ENCODE results near the gene SPAG9. TPM values are rescaled to one million over a fixed set of nuclear protein-coding genes. Genes with fewer than 3 reads are reported as not detected.

Gene SPAG9
- total and polyA plus RNA-seq, 2 donors (not counting 1 experiment from before 2014, with no cell fraction given), result 8.6 to 64.1 TPM

DNA sequence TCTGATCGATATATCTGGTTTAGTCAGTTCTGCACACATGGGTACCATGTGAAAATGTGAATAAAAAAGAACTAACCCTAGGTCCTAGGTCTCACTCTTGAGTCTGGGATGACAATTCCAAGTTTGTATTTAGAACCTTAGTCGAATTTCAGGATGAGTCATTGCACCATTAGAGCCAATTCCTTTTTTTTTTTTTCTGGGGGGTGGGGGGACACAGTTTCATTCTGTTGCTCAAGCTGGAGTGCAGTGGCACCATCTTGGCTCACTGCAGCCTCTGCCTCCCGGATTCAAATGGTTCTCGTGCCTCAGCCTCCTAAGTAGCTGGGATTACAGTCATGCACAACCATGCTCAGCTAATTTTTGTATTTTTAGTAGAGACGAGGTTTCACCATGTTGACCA, 41.6 kb downstream of the SPAG9 start:
- no peaks in the 10 kb centered on the region for H3K9me3 ChIP-seq (ENCODE audit: control extremely low read depth in 1 of 3, control insufficient read depth in 2 of 3, insufficient read depth in 1 of 3, low read length in 2 of 3)
- Mint-ChIP-seq H3K4me3 (no peak overlapping the region), H3K9me3 (ENCODE audit: insufficient read depth) (no peaks in the 10 kb centered on the region), H3K27me3 (no peaks in the 10 kb centered on the region), H3K27ac (no peak overlapping the region), H3K4me1 (peaks cover 10% of the 10 kb centered on the region)
- no peak overlapping the region for H3K4me3 ChIP-seq (ENCODE audit: control extremely low read depth in 1 of 5, extremely low read depth in 1 of 5, insufficient read depth in 1 of 5, low read depth in 2 of 5, low read length in 4 of 5)
- no peaks in the 10 kb centered on the region for H4K20me1 ChIP-seq (ENCODE audit: control insufficient read depth, insufficient read depth, low read length, poor library complexity, severe bottlenecking)
- no peaks in the 10 kb centered on the region for H3K27me3 ChIP-seq (replicated peaks in 1 of 4; ENCODE audit: control extremely low read depth in 1 of 4, control insufficient read depth in 3 of 4, insufficient read depth in 4 of 4, low read length in 3 of 4)
- intact Hi-C loops (cut with micrococcal nuclease), result no loop called here
- WGBS (ENCODE audit: insufficient coverage), result 100% methylated on average over 4 of the region's 5 CpGs
- H3K4me1 ChIP-seq (ENCODE audit: control insufficient read depth in 2 of 2, insufficient read depth in 2 of 2, low read length in 2 of 2), result no peaks in the 10 kb centered on the region
- H3K27ac ChIP-seq (ENCODE audit: low read length in 2 of 2), result no peak overlapping the region
- no peak overlapping the region for H3K9ac ChIP-seq (ENCODE audit: low read length)
- no peak for TF ChIP-seq EZH2 (IDR thresholded peaks at IDR 0.05; ENCODE audit: borderline replicate concordance, insufficient read depth, low read depth, low read length, poor library complexity, severe bottlenecking)
- TF ChIP-seq, protein P1, sequence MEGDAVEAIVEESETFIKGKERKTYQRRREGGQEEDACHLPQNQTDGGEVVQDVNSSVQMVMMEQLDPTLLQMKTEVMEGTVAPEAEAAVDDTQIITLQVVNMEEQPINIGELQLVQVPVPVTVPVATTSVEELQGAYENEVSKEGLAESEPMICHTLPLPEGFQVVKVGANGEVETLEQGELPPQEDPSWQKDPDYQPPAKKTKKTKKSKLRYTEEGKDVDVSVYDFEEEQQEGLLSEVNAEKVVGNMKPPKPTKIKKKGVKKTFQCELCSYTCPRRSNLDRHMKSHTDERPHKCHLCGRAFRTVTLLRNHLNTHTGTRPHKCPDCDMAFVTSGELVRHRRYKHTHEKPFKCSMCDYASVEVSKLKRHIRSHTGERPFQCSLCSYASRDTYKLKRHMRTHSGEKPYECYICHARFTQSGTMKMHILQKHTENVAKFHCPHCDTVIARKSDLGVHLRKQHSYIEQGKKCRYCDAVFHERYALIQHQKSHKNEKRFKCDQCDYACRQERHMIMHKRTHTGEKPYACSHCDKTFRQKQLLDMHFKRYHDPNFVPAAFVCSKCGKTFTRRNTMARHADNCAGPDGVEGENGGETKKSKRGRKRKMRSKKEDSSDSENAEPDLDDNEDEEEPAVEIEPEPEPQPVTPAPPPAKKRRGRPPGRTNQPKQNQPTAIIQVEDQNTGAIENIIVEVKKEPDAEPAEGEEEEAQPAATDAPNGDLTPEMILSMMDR (IDR thresholded peaks at IDR 0.05), result no peak
- no peak overlapping the region for H3K4me2 ChIP-seq (replicated peaks; ENCODE audit: low read depth, low read length, poor library complexity, severe bottlenecking)
- POLR2A ChIA-PET, result no interaction called here
- ATAC-seq (ENCODE audit: low read depth) (no peak), DNase-seq (no peak)
- peaks cover 0 to 19% of the 10 kb centered on the region in 2 experiments for H3K36me3 ChIP-seq (replicated peaks in 1 of 2; ENCODE audit: control extremely low read depth in 1 of 2, control insufficient read depth in 1 of 2, extremely low read depth in 1 of 2, insufficient read depth in 2 of 2, low read length in 1 of 2)
- CTCF ChIA-PET, result no interaction called here
- H2AFZ ChIP-seq (ENCODE audit: insufficient read depth, low read depth, low read length, poor library complexity, severe bottlenecking), result no peak overlapping the region
- peaks cover 30% of the 10 kb centered on the region for H3K79me2 ChIP-seq (ENCODE audit: control insufficient read depth, insufficient read depth, low read length)

DNA sequence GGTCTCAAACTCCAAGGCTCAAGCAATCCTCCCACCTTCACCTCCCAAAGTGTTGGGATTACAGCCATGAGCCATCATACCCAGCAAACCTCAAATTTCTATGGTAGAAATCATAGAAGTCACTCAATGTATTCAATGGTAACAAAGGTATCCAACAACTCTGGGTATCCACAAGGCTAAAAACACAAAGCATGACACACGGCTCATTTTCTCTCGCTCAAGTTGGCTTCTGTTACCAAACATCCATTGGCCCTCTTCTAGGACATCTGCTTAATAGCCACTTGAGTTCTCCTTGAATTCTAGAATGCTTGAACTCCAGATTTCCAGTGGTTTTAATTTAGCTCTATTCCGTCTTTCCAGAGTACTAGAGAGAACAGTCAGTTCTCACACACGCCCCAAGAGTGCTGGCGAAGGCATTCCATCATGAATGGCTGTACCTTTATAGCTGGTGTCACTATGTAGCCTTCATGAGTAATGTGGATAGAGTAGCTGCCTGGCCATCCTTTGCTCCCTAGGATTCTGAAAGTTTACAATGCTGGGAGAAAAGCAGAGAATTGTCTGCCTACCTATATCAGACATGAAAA, 42.6 kb downstream of the SPAG9 start:
- ATAC-seq (ENCODE audit: low read depth) (no peak), DNase-seq (no peak)
- WGBS (ENCODE audit: insufficient coverage), result 100% methylated on average over 5 of the region's 5 CpGs
- Mint-ChIP-seq H3K27ac (no peak overlapping the region), H3K9me3 (ENCODE audit: insufficient read depth) (no peaks in the 10 kb centered on the region), H3K4me3 (no peak overlapping the region), H3K4me1 (peaks cover 7% of the 10 kb centered on the region), H3K27me3 (no peaks in the 10 kb centered on the region)
- intact Hi-C loops (cut with micrococcal nuclease), result no loop called here
- POLR2A ChIA-PET, result no interaction called here
- TF ChIP-seq, protein P1 (IDR thresholded peaks at IDR 0.05), result no peak
- TF ChIP-seq EZH2 (IDR thresholded peaks at IDR 0.05; ENCODE audit: borderline replicate concordance, insufficient read depth, low read depth, low read length, poor library complexity, severe bottlenecking), result no peak
- no peaks in the 10 kb centered on the region for H4K20me1 ChIP-seq (ENCODE audit: control insufficient read depth, insufficient read depth, low read length, poor library complexity, severe bottlenecking)
- H3K4me2 ChIP-seq (replicated peaks; ENCODE audit: low read depth, low read length, poor library complexity, severe bottlenecking), result no peak overlapping the region
- H3K27ac ChIP-seq (ENCODE audit: low read length in 2 of 2), result no peak overlapping the region
- H2AFZ ChIP-seq (ENCODE audit: insufficient read depth, low read depth, low read length, poor library complexity, severe bottlenecking), result no peak overlapping the region
- no peak overlapping the region for H3K4me3 ChIP-seq (ENCODE audit: control extremely low read depth in 1 of 5, extremely low read depth in 1 of 5, insufficient read depth in 1 of 5, low read depth in 2 of 5, low read length in 4 of 5)
- peaks cover 24% of the 10 kb centered on the region for H3K79me2 ChIP-seq (ENCODE audit: control insufficient read depth, insufficient read depth, low read length)
- no peaks in the 10 kb centered on the region for H3K4me1 ChIP-seq (ENCODE audit: control insufficient read depth in 2 of 2, insufficient read depth in 2 of 2, low read length in 2 of 2)
- H3K36me3 ChIP-seq (replicated peaks in 1 of 2; ENCODE audit: control extremely low read depth in 1 of 2, control insufficient read depth in 1 of 2, extremely low read depth in 1 of 2, insufficient read depth in 2 of 2, low read length in 1 of 2), result peaks cover 0 to 19% of the 10 kb centered on the region in 2 experiments
- CTCF ChIA-PET, result interaction anchor here (0.6 kb wide), 1 partner anchor 79 kb away, joined by 3 read pairs; no protein-coding TSS in a partner anchor
- no peaks in the 10 kb centered on the region for H3K9me3 ChIP-seq (ENCODE audit: control extremely low read depth in 1 of 3, control insufficient read depth in 2 of 3, insufficient read depth in 1 of 3, low read length in 2 of 3)
- no peak overlapping the region for H3K9ac ChIP-seq (ENCODE audit: low read length)
- no peaks in the 10 kb centered on the region for H3K27me3 ChIP-seq (replicated peaks in 1 of 4; ENCODE audit: control extremely low read depth in 1 of 4, control insufficient read depth in 3 of 4, insufficient read depth in 4 of 4, low read length in 3 of 4)

All from B cell (primary cell).